ES-I3 (cell line): ENCODE results near the gene QKI.
"Not testable (repeated sequence)": the region's sequence is repeated elsewhere in the genome, so short reads cannot be mapped to it uniquely, and the experiment has no call there.

Experiments used
- H3K36me3 ChIP-seq: 2 replicates; pipeline ENCODE4 v1.6.1; 2013; ENCODE audit warnings: mild to moderate bottlenecking, low read length, control low read depth, moderate library complexity; ENCODE audit not compliant: insufficient read depth
- H3K4me1 ChIP-seq: 2 replicates; pipeline ENCODE4 v1.6.1; 2013; ENCODE audit warnings: mild to moderate bottlenecking, control low read depth, low read length; ENCODE audit not compliant: insufficient read depth
- H3K9ac ChIP-seq: 2 replicates; pipeline ENCODE4 v1.6.1; 2013; ENCODE audit warnings: low read depth, mild to moderate bottlenecking, low read length, moderate library complexity
- H3K9me3 ChIP-seq: 2 replicates; pipeline ENCODE4 v1.6.1; 2013; ENCODE audit warnings: mild to moderate bottlenecking, low read length, moderate library complexity; ENCODE audit not compliant: control insufficient read depth, insufficient read depth

QKI gene

GRCh38 chr6:163572612-163573011, 158.1 kb downstream of the QKI start:
- Histone ChIP-seq H3K9me3 (no peaks in the 10 kb centered on the region), H3K36me3 (no peaks in the 10 kb centered on the region; the same call in 1 of the 2 replicates), H3K9ac (no peak overlapping the region), H3K4me1 (peaks cover 28% of the 10 kb centered on the region)

- no peaks in the 10 kb centered on the region for H3K9me3 ChIP-seq
- H3K36me3 ChIP-seq: no peaks in the 10 kb centered on the region; the same call in 1 of the 2 replicates
- H3K9ac ChIP-seq: no peak overlapping the region
- H3K4me1 ChIP-seq: peaks cover 31% of the 10 kb centered on the region
These were observed 159.1 kb downstream of the QKI start for GRCh38 chr6:163573503-163574179.

GRCh38 chr6:163576114-163576513, 161.6 kb downstream of the QKI start:
- peaks cover 39% of the 10 kb centered on the region for H3K4me1 ChIP-seq
- no peaks in the 10 kb centered on the region for H3K9me3 ChIP-seq
- no peaks in the 10 kb centered on the region for H3K36me3 ChIP-seq
- no peak overlapping the region for H3K9ac ChIP-seq

GRCh38 chr6:163577404-163577803, 162.9 kb downstream of the QKI start:
- peaks cover 39% of the 10 kb centered on the region for H3K4me1 ChIP-seq
- no peaks in the 10 kb centered on the region for H3K9me3 ChIP-seq
- H3K36me3 ChIP-seq: no peaks in the 10 kb centered on the region
- H3K9ac ChIP-seq: no peak overlapping the region

GRCh38 chr6:163579111-163579879, 164.8 kb downstream of the QKI start:
- Histone ChIP-seq H3K36me3 (no peaks in the 10 kb centered on the region), H3K9ac (no peak overlapping the region), H3K9me3 (no peaks in the 10 kb centered on the region), H3K4me1 (peaks cover 23% of the 10 kb centered on the region)

- peaks cover 19% of the 10 kb centered on the region for H3K4me1 ChIP-seq
- no peak overlapping the region for H3K9ac ChIP-seq
- H3K36me3 ChIP-seq: no peaks in the 10 kb centered on the region
- no peaks in the 10 kb centered on the region for H3K9me3 ChIP-seq
These were observed 165.4 kb downstream of the QKI start for GRCh38 chr6:163579880-163580295.

- Histone ChIP-seq H3K9me3 (no peaks in the 10 kb centered on the region), H3K9ac (no peak overlapping the region)
These were observed 166.0 kb downstream of the QKI start for GRCh38 chr6:163580311-163581030.

GRCh38 chr6:163583558-163583957, 169.0 kb downstream of the QKI start:
- H3K9me3 ChIP-seq: no peaks in the 10 kb centered on the region
- H3K9ac ChIP-seq: no peak overlapping the region
- H3K36me3 ChIP-seq: no peaks in the 10 kb centered on the region
- peaks cover 9% of the 10 kb centered on the region; the same call in 1 of the 2 replicates for H3K4me1 ChIP-seq

More at GRCh38 chr6:163580311-163581030, 166.0 kb downstream of the QKI start:
- H3K4me1 ChIP-seq: peaks cover 19% of the 10 kb centered on the region
- H3K36me3 ChIP-seq: no peaks in the 10 kb centered on the region

- no peaks in the 10 kb centered on the region for H3K9me3 ChIP-seq
- H3K4me1 ChIP-seq: no peaks in the 10 kb centered on the region
- H3K9ac ChIP-seq: no peak overlapping the region
These were observed 171.5 kb downstream of the QKI start for GRCh38 chr6:163585932-163586437.

GRCh38 chr6:163586888-163587287, 172.4 kb downstream of the QKI start:
- Histone ChIP-seq H3K9me3 (no peaks in the 10 kb centered on the region), H3K36me3 (no peaks in the 10 kb centered on the region), H3K9ac (no peak overlapping the region), H3K4me1 (no peaks in the 10 kb centered on the region)

More at GRCh38 chr6:163585932-163586437, 171.5 kb downstream of the QKI start:
- no peaks in the 10 kb centered on the region for H3K36me3 ChIP-seq

GRCh38 chr6:163588220-163588919, 173.9 kb downstream of the QKI start:
- H3K36me3 ChIP-seq: no peaks in the 10 kb centered on the region
- no peak overlapping the region for H3K9ac ChIP-seq
- peaks cover 7% of the 10 kb centered on the region; the same call in 1 of the 2 replicates for H3K9me3 ChIP-seq
- no peaks in the 10 kb centered on the region for H3K4me1 ChIP-seq

GRCh38 chr6:163589387-163589786, 174.9 kb downstream of the QKI start:
- H3K9me3 ChIP-seq: peaks cover 7% of the 10 kb centered on the region; the same call in 1 of the 2 replicates
- no peaks in the 10 kb centered on the region for H3K4me1 ChIP-seq
- H3K9ac ChIP-seq: no peak overlapping the region
- H3K36me3 ChIP-seq: no peaks in the 10 kb centered on the region

GRCh38 chr6:163590132-163590531, 175.6 kb downstream of the QKI start:
- not testable (repeated sequence) for H3K9me3 ChIP-seq, H3K9ac ChIP-seq, H3K4me1 ChIP-seq, H3K36me3 ChIP-seq

GRCh38 chr6:163592872-163593271, 178.4 kb downstream of the QKI start:
- Histone ChIP-seq H3K9ac (no peak overlapping the region), H3K4me1 (no peaks in the 10 kb centered on the region), H3K36me3 (no peaks in the 10 kb centered on the region), H3K9me3 (peaks cover 7% of the 10 kb centered on the region; the same call in 1 of the 2 replicates)
